Ovary (tissue), 3 donors: ENCODE results near the gene DNLZ.

ENCODE experiments used
- EP300 ChIP-seq: sonication (generic); formaldehyde crosslinking; IDR thresholded peaks from one replicate; pipeline ENCODE4 v1.6.1; 2017; ENCODE audit warnings: antibody characterized with exemption
- TF ChIP-seq, protein P1 (sequence below), 3 donors: fragments of 450-650 bp in 2 of 3; fragments of 200-600 bp in 1 of 3; IDR thresholded peaks; one replicate each; pipeline versions ENCODE4 v1.5.1 to v1.8.0; 2016 to 2022; ENCODE audit warnings: antibody characterized with exemption in 3 of 3, mild to moderate bottlenecking in 1 of 3
- donor health status: DM: no; HTN: no; CAD: no.

GRCh38 chr9:136410500-136411287 lies 47.1 kb upstream of the DNLZ start, which contains the start of the genes ENTR1 and PMPCA:
- TF ChIP-seq EP300, result no peak
- TF ChIP-seq, protein P1, sequence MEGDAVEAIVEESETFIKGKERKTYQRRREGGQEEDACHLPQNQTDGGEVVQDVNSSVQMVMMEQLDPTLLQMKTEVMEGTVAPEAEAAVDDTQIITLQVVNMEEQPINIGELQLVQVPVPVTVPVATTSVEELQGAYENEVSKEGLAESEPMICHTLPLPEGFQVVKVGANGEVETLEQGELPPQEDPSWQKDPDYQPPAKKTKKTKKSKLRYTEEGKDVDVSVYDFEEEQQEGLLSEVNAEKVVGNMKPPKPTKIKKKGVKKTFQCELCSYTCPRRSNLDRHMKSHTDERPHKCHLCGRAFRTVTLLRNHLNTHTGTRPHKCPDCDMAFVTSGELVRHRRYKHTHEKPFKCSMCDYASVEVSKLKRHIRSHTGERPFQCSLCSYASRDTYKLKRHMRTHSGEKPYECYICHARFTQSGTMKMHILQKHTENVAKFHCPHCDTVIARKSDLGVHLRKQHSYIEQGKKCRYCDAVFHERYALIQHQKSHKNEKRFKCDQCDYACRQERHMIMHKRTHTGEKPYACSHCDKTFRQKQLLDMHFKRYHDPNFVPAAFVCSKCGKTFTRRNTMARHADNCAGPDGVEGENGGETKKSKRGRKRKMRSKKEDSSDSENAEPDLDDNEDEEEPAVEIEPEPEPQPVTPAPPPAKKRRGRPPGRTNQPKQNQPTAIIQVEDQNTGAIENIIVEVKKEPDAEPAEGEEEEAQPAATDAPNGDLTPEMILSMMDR (IDR thresholded peaks at IDR 0.05), result no peak
